GM12864 (cell line): ENCODE measurements around the gene POLR3GL.
"Not testable (repeated sequence)": the region's sequence is repeated elsewhere in the genome, so short reads cannot be mapped to it uniquely, and the experiment has no call there.

Source experiments
- DNase-seq: peaks from one replicate; pipeline ENCODE4 v3.0.0-alpha.2; 2011; ENCODE audit warnings: low read depth
- H3K4me3 ChIP-seq: 2 replicates; pipeline ENCODE4 v1.5.1; 2011; ENCODE audit warnings: mild to moderate bottlenecking, low read depth, low read length, control low read depth
- TF ChIP-seq, protein P1 (sequence below): IDR thresholded peaks from 2 replicates; pipeline ENCODE4 v1.5.1; 2011; ENCODE audit warnings: low read depth, mild to moderate bottlenecking, moderate library complexity, low read length, control low read depth, inconsistent platforms; ENCODE audit errors: missing control alignments

The POLR3GL gene

GRCh38 chr1:145922266-145922665, 42.2 kb upstream of the POLR3GL start:
- TF ChIP-seq, protein P1, sequence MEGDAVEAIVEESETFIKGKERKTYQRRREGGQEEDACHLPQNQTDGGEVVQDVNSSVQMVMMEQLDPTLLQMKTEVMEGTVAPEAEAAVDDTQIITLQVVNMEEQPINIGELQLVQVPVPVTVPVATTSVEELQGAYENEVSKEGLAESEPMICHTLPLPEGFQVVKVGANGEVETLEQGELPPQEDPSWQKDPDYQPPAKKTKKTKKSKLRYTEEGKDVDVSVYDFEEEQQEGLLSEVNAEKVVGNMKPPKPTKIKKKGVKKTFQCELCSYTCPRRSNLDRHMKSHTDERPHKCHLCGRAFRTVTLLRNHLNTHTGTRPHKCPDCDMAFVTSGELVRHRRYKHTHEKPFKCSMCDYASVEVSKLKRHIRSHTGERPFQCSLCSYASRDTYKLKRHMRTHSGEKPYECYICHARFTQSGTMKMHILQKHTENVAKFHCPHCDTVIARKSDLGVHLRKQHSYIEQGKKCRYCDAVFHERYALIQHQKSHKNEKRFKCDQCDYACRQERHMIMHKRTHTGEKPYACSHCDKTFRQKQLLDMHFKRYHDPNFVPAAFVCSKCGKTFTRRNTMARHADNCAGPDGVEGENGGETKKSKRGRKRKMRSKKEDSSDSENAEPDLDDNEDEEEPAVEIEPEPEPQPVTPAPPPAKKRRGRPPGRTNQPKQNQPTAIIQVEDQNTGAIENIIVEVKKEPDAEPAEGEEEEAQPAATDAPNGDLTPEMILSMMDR, result no peak
- no peak for DNase-seq
- H3K4me3 ChIP-seq, result no peak overlapping the region

GRCh38 chr1:145926686-145927062, 37.8 kb upstream of the POLR3GL start:
- TF ChIP-seq, protein P1, result no peak
- DNase-seq, result no peak
- H3K4me3 ChIP-seq, result peak overlapping the region; percentile 71

- peak within 1 kb of the TSS; percentile 71 for H3K4me3 ChIP-seq
- TF ChIP-seq, protein P1, result peak; percentile 68
- peak; percentile 99 for DNase-seq
Measured at GRCh38 chr1:145927063-145927886, 37.2 kb upstream of the POLR3GL start, which contains the start of gene RBM8A. Gene RBM8A, minus strand, starts transcription at chr1:145927484. Its CDS starts 58 bp downstream, at chr1:145927426.

DNA sequence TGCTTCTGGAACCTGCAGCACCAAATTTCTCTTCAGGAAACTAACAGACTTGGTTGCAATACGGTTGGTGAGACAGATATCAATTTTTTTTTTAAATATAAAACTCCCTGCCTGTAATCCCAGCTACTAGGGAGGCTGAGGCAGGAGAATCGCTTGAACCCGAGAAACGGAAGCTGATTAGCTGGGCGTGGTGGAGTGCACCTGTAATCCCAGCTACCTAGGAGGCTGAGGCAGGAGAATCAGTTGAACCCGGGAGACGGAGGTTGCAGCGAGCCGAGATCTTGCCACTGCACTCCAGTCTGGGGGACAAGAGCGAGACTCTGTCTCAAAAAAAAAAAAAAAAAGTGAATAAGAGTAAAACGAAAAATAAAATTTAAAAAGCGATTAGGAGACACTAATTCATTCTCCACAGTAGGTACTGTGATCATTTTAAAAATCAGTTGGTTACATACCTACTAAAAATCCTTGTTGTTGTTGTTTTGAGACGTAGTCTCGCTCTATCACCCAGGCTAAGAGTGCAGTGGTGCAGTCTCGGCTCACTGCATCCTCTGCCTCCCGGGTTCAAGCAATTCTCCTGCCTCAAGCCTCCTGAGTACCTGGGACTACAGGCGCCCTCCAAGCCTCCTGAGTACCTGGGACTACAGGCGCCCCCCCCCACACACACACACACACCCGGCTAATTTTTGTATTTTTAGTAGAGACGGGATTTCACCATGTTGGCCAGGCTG, 36.4 kb upstream of the POLR3GL start:
- TF ChIP-seq, protein P1, result no peak
- H3K4me3 ChIP-seq, result peak overlapping the region; percentile 71
- DNase-seq, result no peak

- not testable (repeated sequence) for DNase-seq, H3K4me3 ChIP-seq
Measured at GRCh38 chr1:145932522-145933009, 31.9 kb upstream of the POLR3GL start.

- TF ChIP-seq, protein P1, result no peak
- DNase-seq, result no peak
Measured at GRCh38 chr1:145935708-145936107, 28.8 kb upstream of the POLR3GL start.

DNA sequence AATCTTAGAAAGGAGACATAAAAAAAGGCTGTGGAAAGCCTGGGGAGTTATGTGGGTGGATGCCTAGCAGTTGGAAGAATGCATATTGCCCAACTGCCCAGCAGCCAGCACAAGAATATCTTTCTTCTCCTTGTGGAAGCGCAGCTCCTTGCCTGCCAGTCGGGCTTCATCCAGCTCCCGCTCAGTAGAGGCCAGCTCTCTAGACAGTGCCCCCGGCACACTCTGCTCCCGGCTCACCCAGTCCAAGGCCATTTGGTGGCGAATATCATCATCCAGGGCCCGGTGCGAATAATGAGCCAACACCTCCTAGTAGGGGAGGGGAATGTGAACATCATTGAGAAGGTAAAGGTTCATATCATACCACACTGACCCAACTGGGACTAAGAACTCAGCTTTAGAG, 28.2 kb upstream of the POLR3GL start:
- H3K4me3 ChIP-seq, result no peak overlapping the region
- TF ChIP-seq, protein P1, result no peak
- no peak for DNase-seq

More at GRCh38 chr1:145935708-145936107, 28.8 kb upstream of the POLR3GL start:
- no peak overlapping the region for H3K4me3 ChIP-seq
